Liver (tissue), 9 donors: Measurements from ENCODE around the gene SLC9A8. TPM values are rescaled to one million over a fixed set of nuclear protein-coding genes. Genes with fewer than 3 reads are reported as not detected.

Source experiments
- DNase-seq: peaks from one replicate; pipeline ENCODE4 v3.0.0-alpha.2; 2017; ENCODE audit warnings: low spot score
- H3K27ac ChIP-seq, 2 donors: one replicate each; pipeline ENCODE4 v1.7.0; 2013; ENCODE audit warnings: inconsistent platforms in 2 of 2, low read length in 2 of 2, control low read depth in 1 of 2, low read depth in 1 of 2, mild to moderate bottlenecking in 1 of 2
- H3K27me3 ChIP-seq, 4 donors: one replicate each; pipeline versions ENCODE4 v1.6.1 to v1.7.0; 2013; ENCODE audit warnings: low read length in 3 of 4, inconsistent platforms in 1 of 4, mild to moderate bottlenecking in 1 of 4, moderate library complexity in 1 of 4; ENCODE audit not compliant: control insufficient read depth in 4 of 4, insufficient read depth in 4 of 4
- H3K36me3 ChIP-seq, 4 donors: one replicate each; pipeline versions ENCODE4 v1.6.1 to v1.7.0; 2013; ENCODE audit warnings: low read length in 3 of 4, mild to moderate bottlenecking in 3 of 4, low read depth in 1 of 4, moderate library complexity in 1 of 4; ENCODE audit not compliant: control insufficient read depth in 4 of 4, insufficient read depth in 3 of 4
- H3K4me1 ChIP-seq, 4 donors: one replicate each; pipeline versions ENCODE4 v1.6.1 to v1.7.0; 2013; ENCODE audit warnings: low read length in 3 of 4, mild to moderate bottlenecking in 3 of 4, moderate library complexity in 1 of 4; ENCODE audit not compliant: control insufficient read depth in 4 of 4, insufficient read depth in 4 of 4
- H3K4me3 ChIP-seq, 3 donors: one replicate each; pipeline versions ENCODE4 v1.6.1 to v1.7.0; 2013; ENCODE audit warnings: low read length in 3 of 3, control low read depth in 1 of 3, low read depth in 1 of 3, mild to moderate bottlenecking in 1 of 3
- H3K9ac ChIP-seq, 2 donors: one replicate each; pipeline ENCODE4 v1.7.0; 2013; ENCODE audit warnings: low read length in 2 of 2, mild to moderate bottlenecking in 2 of 2, moderate library complexity in 2 of 2, control low read depth in 1 of 2, low read depth in 1 of 2
- H3K9me3 ChIP-seq, 4 donors: one replicate each; pipeline versions ENCODE4 v1.6.1 to v1.7.0; 2013; ENCODE audit warnings: low read length in 3 of 4; ENCODE audit not compliant: control insufficient read depth in 4 of 4
- EGR1 ChIP-seq, 2 donors: IDR thresholded peaks; 2 replicates each; pipeline ENCODE4 v1.6.1; 2016 to 2018; ENCODE audit warnings: antibody characterized with exemption in 2 of 2, low read depth in 2 of 2
- FOXA1 ChIP-seq: IDR thresholded peaks from 2 replicates; pipeline ENCODE4 v1.6.1; 2016; ENCODE audit warnings: antibody characterized with exemption
- GABPA ChIP-seq, 2 donors: IDR thresholded peaks in 1 of 2; conservative IDR thresholded peaks in 1 of 2; 2 replicates each; pipeline ENCODE4 v1.6.1; 2016; ENCODE audit warnings: antibody characterized with exemption in 2 of 2, mild to moderate bottlenecking in 1 of 2, moderate library complexity in 1 of 2
- HNF4G ChIP-seq: IDR thresholded peaks from 2 replicates; pipeline ENCODE4 v1.6.1; 2016; ENCODE audit warnings: antibody characterized with exemption
- JUND ChIP-seq, 2 donors: IDR thresholded peaks; 2 replicates each; pipeline ENCODE4 v1.6.1; 2016; ENCODE audit warnings: antibody characterized with exemption in 2 of 2
- RAD21 ChIP-seq, 2 donors: IDR thresholded peaks; 2 replicates each; pipeline ENCODE4 v1.6.1; 2016; ENCODE audit warnings: antibody characterized with exemption in 2 of 2, mild to moderate bottlenecking in 2 of 2
- RXRA ChIP-seq, 2 donors: IDR thresholded peaks; 2 replicates each; pipeline ENCODE4 v1.6.1; 2017 to 2018; ENCODE audit warnings: antibody characterized with exemption in 2 of 2, mild to moderate bottlenecking in 1 of 2
- SP1 ChIP-seq: IDR thresholded peaks from 2 replicates; pipeline ENCODE4 v1.6.1; 2018; ENCODE audit warnings: antibody characterized with exemption, mild to moderate bottlenecking
- YY1 ChIP-seq: IDR thresholded peaks from 2 replicates; pipeline ENCODE4 v1.6.1; 2016; ENCODE audit warnings: antibody characterized with exemption, mild to moderate bottlenecking
- WGBS: extraction: QIAGEN DNeasy Blood & Tissue Kit; methylation state at CpG from one replicate; pipeline ENCODE4 v1.1.7; 2013; 5-methylcytosine and 5-hydroxymethylcytosine counted together
- polyA plus RNA-seq, 2 donors: library from polyadenylated mRNA; stranded (reverse) in 1 of 2; unstranded in 1 of 2; fragments of 200-250 nt in 1 of 2; fragments of >200 nt in 1 of 2; fragmentation: Nextera tagmentation in 1 of 2; extraction: Ambion mirVana in 1 of 2; gene quantifications; one replicate each; pipeline versions ENCODE4 v1.2.1 to v1.2.3, GENCODE V29; 2013 to 2015
- total RNA-seq, 2 donors: library from RNA; depleted of rRNA; stranded (reverse); fragments of >200 nt; gene quantifications; one replicate each; pipeline ENCODE4 v1.2.3, GENCODE V29; 2014
- TF ChIP-seq, protein P1 (sequence below): fragments of 150-350 bp; IDR thresholded peaks from 2 replicates; pipeline ENCODE4 v1.5.1; 2017; ENCODE audit warnings: improper control_type of control experiment, low read depth, low read length; ENCODE audit not compliant: missing input control
- TF ChIP-seq, protein P2 (sequence below): IDR thresholded peaks from 2 replicates; pipeline ENCODE4 v1.6.1; 2016; ENCODE audit warnings: antibody characterized with exemption
- TF ChIP-seq, protein P3 (sequence below): IDR thresholded peaks from 2 replicates; pipeline ENCODE4 v1.6.1; 2016; ENCODE audit warnings: antibody characterized with exemption
- TF ChIP-seq, protein P4 (sequence below): IDR thresholded peaks from 2 replicates; pipeline ENCODE4 v1.6.1; 2016; ENCODE audit warnings: antibody characterized with exemption
- donor health status: healthy.
- donor health status: healthy.
- donor health status: healthy.
- donor health status: healthy.
- donor health status: healthy.

The SLC9A8 gene
- total and polyA plus RNA-seq, 4 donors = 4.0 to 9.5 (median 8.6) TPM

DNA sequence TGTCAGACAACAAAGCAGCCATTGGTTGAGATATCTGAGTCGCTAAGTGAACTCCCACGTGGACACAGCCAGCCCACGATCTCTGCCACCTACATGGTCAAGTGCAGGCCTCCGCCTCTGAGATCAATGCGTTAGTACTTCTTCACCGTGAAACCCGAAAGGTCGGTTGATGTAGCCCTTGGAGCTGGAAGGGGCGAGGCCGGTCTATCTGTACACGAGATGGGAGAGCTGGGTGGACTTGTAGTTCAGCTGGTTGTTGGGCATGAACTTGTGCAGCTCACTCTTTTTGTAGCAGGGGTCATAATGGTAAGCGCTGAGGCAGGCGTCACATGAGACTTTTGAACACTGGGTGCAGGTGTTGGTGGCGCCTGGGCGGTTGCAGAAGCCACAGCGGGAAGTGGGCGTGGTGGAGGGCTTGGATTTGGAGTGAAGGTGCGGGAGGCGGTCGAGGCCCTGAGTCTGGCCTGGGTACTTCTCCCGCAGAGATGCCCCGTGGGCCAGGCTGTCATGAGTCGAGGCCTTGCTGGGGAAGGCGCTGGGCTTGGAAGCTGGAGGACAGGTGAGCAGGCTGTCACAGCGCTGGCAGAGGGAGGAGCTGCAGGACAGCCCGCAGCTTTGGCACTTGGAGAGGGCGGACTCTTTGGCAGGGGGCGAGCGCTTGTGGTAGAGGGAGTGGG, 92.9 kb downstream of the SLC9A8 start:
- no peak overlapping the region for H3K9ac ChIP-seq
- no peaks in the 10 kb centered on the region for H3K27me3 ChIP-seq
- peaks cover 0 to 19% (median 15%) of the 10 kb centered on the region in 4 donors for H3K4me1 ChIP-seq
- H3K9me3 ChIP-seq = no peaks in the 10 kb centered on the region
- no peak overlapping the region for H3K27ac ChIP-seq
- no peak for TF ChIP-seq EGR1 (IDR thresholded peaks at IDR 0.05; ENCODE audit: low read depth in 2 of 2)
- TF ChIP-seq, protein P1, sequence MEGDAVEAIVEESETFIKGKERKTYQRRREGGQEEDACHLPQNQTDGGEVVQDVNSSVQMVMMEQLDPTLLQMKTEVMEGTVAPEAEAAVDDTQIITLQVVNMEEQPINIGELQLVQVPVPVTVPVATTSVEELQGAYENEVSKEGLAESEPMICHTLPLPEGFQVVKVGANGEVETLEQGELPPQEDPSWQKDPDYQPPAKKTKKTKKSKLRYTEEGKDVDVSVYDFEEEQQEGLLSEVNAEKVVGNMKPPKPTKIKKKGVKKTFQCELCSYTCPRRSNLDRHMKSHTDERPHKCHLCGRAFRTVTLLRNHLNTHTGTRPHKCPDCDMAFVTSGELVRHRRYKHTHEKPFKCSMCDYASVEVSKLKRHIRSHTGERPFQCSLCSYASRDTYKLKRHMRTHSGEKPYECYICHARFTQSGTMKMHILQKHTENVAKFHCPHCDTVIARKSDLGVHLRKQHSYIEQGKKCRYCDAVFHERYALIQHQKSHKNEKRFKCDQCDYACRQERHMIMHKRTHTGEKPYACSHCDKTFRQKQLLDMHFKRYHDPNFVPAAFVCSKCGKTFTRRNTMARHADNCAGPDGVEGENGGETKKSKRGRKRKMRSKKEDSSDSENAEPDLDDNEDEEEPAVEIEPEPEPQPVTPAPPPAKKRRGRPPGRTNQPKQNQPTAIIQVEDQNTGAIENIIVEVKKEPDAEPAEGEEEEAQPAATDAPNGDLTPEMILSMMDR = no peak
- TF ChIP-seq, protein P2, sequence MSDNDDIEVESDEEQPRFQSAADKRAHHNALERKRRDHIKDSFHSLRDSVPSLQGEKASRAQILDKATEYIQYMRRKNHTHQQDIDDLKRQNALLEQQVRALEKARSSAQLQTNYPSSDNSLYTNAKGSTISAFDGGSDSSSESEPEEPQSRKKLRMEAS = no peak
- TF ChIP-seq JUND (IDR thresholded peaks at IDR 0.05) = no peak
- no peak for TF ChIP-seq GABPA (IDR thresholded peaks at IDR 0.05 in 1 of 2, conservative IDR thresholded peaks at IDR 0.05 in 1 of 2)
- no peak for TF ChIP-seq SP1
- TF ChIP-seq, protein P3, sequence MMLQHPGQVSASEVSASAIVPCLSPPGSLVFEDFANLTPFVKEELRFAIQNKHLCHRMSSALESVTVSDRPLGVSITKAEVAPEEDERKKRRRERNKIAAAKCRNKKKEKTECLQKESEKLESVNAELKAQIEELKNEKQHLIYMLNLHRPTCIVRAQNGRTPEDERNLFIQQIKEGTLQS = no peak
- no peak for TF ChIP-seq RXRA (IDR thresholded peaks at IDR 0.05)
- TF ChIP-seq, protein P4, sequence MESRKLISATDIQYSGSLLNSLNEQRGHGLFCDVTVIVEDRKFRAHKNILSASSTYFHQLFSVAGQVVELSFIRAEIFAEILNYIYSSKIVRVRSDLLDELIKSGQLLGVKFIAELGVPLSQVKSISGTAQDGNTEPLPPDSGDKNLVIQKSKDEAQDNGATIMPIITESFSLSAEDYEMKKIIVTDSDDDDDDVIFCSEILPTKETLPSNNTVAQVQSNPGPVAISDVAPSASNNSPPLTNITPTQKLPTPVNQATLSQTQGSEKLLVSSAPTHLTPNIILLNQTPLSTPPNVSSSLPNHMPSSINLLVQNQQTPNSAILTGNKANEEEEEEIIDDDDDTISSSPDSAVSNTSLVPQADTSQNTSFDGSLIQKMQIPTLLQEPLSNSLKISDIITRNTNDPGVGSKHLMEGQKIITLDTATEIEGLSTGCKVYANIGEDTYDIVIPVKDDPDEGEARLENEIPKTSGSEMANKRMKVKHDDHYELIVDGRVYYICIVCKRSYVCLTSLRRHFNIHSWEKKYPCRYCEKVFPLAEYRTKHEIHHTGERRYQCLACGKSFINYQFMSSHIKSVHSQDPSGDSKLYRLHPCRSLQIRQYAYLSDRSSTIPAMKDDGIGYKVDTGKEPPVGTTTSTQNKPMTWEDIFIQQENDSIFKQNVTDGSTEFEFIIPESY = no peak
- no peak for DNase-seq
- peaks cover 5 to 38% (median 11%) of the 10 kb centered on the region in 4 donors for H3K36me3 ChIP-seq
- WGBS = 95% methylated on average over 29 of the region's 29 CpGs
- H3K4me3 ChIP-seq = no peak overlapping the region

DNA sequence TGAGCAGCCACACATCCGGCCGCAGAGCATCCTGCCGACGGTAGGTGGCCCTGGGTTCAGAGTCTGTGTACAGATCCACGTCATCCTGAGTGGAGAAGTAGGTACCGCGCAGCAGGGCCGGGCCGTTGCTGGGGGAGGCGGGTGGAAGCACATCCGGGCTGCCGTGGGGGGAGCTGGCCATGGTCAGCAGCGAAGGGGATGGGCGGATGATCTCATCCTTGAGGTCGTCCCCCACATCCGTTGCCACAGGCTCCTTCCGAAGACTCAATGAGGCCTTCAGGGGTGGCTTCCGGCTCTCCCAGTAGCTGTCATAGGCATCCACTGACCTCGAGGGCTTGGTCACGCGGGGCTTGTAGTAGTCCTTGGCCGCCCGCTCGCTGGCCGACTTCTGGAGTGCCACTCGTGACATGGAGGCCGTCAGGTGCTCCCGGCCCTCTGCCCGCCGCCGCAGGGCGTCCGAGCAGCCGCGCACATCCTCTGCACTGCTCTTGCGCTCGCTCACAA, 93.5 kb downstream of the SLC9A8 start:
- Histone ChIP-seq H3K9me3 (no peaks in the 10 kb centered on the region), H3K36me3 (peaks cover 5 to 38% (median 11%) of the 10 kb centered on the region in 4 donors), H3K27ac (no peak overlapping the region), H3K4me1 (peaks cover 0 to 21% (median 18%) of the 10 kb centered on the region in 4 donors), H3K27me3 (no peaks in the 10 kb centered on the region), H3K9ac (no peak overlapping the region), H3K4me3 (no peak overlapping the region)
- no peak for DNase-seq
- no peak for TF ChIP-seq YY1
- TF ChIP-seq GABPA (IDR thresholded peaks at IDR 0.05 in 1 of 2, conservative IDR thresholded peaks at IDR 0.05 in 1 of 2) = no peak
- TF ChIP-seq, protein P2 = no peak
- no peak for TF ChIP-seq HNF4G
- no peak for TF ChIP-seq RXRA (IDR thresholded peaks at IDR 0.05)
- no peak for TF ChIP-seq SP1
- TF ChIP-seq JUND (IDR thresholded peaks at IDR 0.05) = no peak
- TF ChIP-seq RAD21 (IDR thresholded peaks at IDR 0.05) = no peak
- no peak for TF ChIP-seq FOXA1
- WGBS = 95% methylated on average over 37 of the region's 37 CpGs
